HCEC 1CT (cell line): ENCODE data around the gene EPHA10.
"Not testable (repeated sequence)": the region's sequence is repeated elsewhere in the genome, so short reads cannot be mapped to it uniquely, and the experiment has no call there.

Experiments used
- DNase-seq: peaks from one replicate; pipeline ENCODE4 v3.0.0-alpha.2; 2017

Gene EPHA10

DNA sequence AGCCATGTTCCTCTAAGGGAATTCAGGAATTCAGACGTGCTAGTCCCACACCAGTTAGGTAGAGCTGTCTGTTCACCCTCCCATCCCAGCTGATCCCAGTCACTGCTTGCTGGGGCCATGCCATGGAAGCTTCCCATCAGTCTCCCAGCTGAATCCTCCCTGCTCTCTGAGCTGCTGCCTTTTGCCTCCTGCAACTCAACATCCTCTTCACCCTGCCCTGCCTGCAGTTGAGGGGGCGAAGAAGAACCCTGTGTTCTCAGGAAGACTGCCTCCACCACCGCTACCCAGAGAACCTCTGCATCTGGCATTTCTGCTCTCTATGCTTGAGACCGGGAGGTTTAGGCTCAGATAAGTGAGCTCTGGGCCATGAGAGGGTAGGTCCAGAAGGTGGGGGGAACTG lies 56.4 kb downstream of the EPHA10 start:
- DNase-seq = no peak

DNA sequence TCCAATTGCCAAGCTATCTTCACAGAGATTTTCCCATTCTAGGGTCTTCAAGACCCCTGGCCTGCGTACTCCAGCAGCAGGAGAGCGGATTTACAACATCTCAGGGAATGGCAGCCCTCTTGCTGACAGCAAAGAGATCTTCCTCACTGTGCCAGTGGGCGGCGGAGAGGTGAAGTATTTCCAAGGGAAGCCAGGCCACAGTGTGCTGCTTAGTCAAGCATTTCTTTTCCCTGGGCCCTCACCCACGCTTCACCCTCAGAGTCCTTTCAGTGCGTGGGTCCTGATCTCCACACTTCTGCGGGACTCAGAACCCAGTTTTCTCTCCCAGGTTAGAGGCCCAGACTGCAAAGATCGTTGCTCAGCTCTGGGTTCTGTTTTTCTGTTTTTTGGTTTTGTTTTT lies 59.5 kb downstream of the EPHA10 start:
- no peak for DNase-seq

DNA sequence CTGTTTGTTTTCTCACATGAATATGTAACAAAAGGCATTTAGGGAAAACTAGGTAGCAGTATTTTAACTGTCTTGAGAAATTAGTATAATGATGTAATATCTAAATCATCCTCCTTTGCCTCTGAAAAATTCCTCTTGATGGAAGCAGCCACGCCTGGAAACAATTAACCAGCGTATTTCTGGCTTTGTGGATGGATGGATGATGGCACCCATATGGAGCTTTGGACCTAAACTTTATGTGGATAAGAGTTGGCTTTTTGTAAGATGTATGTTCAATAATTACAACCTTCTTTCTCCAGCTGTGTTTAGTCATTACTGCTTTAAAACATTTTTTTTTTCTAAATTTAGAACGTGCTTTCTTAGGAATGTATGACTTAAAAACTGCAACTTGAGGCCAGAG lies 60.0 kb downstream of the EPHA10 start:
- DNase-seq = peak; percentile 13

DNA sequence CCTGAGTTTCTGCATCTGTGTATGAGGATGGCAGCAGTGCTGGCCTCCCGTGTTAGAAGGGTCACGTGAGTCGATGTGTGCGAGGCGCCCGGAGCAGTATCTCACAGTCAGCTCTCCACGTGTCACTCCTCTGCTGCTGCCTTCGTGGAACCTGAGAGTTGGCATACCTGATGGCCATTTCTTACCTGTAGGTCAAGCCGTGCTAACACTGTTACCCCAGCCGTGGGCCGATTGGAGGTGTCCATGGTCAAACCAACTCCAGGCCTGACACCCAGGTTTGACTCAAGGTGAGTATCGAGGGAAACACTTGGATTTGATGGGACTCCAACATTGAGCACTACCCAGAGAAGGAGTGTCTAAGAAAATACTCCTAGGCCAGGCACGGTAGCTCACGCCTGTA lies 61.9 kb downstream of the EPHA10 start:
- no peak for DNase-seq

DNA sequence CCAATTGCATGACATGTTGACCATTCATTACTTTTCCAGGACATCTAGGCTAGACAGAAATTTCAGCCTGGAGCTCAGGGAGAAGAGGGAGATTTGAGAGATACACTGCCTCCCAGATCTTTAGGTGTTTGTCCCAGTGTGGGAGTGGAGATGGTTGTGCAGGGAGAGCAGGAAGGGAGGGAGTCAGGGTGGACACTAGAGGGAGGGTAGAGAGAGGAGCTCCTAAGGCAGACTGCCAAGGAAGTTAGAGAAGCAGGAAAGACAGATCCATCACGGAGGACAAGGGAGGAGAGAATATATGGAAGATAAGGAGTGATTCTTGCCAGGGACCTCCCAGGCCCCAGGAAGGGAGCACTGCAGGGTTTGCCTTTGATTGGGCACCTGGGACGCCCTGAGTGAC lies 63.9 kb downstream of the EPHA10 start:
- no peak for DNase-seq

DNA sequence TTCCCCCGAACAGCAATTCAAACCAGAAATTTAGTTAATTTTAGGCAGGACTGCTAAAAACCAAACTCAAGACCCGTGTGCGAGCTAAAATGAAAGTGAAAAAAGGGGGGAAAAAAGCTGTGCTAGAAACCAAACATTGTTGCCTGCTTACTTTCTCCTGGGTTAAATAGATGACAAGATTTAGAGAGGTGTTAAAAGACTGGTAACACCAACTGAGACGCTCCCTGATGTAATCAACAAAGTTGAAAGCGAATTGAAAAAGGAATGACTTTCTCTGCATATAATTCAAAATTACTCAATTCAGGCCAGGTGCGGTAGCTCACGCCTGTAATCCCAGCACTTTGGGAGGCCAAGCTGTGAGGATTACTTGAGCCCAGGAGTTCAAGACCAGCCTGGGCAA lies 65.8 kb downstream of the EPHA10 start:
- DNase-seq = no peak

DNA sequence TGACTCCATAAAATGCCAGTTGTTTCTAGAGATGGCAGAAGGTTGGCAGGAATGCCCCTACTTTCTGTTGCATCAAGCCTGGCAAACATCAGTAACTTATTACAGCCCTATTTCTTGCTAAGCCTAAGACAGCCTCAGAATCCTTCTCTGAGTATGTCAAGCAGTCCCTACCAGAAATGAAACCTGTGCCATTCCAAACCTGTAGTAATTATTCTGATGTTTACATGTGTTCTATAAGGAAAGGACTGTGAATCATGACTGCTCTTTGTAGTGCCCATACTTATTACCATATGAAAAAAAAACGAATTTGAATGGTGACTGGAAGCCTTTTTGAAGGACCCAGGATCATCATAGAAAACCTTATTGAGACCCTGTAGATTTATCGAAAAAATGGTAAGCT lies 67.2 kb downstream of the EPHA10 start:
- no peak for DNase-seq

DNA sequence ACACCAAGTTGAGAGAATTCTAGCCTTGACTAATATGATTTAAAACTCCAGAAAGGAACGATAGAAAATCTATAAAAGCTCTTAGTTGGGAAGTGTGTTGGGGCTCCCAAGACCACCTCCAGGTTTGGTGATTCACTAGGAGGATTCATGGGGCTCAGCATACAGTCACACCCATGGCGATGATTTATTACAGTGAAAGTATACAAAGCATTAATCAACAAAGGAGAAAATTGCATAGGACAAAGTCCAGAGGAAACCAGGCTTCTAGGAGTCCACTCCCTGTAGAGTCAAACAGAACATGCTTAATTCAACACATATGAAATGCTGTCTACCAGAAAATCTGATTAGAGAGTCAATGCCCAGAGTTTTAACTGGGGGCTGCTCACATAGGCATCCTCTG lies 67.8 kb downstream of the EPHA10 start:
- no peak for DNase-seq

DNA sequence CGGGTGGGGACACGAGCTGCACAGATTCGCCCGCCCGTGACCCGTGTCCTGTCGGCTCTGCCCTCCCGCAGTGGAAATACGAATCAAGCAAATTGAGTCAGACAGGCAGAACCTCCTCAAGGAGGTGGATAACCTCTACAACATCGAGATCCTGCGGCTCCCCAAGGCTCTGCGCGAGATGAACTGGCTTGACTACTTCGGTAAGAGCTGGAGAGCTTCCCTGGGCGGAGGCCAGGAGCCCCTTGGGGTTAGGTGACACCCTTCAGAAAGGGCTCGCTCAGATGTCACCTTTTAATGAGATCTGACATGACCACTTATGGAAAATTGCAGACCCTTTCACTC lies 72.1 kb downstream of the EPHA10 start:
- peak; percentile 4 for DNase-seq

DNA sequence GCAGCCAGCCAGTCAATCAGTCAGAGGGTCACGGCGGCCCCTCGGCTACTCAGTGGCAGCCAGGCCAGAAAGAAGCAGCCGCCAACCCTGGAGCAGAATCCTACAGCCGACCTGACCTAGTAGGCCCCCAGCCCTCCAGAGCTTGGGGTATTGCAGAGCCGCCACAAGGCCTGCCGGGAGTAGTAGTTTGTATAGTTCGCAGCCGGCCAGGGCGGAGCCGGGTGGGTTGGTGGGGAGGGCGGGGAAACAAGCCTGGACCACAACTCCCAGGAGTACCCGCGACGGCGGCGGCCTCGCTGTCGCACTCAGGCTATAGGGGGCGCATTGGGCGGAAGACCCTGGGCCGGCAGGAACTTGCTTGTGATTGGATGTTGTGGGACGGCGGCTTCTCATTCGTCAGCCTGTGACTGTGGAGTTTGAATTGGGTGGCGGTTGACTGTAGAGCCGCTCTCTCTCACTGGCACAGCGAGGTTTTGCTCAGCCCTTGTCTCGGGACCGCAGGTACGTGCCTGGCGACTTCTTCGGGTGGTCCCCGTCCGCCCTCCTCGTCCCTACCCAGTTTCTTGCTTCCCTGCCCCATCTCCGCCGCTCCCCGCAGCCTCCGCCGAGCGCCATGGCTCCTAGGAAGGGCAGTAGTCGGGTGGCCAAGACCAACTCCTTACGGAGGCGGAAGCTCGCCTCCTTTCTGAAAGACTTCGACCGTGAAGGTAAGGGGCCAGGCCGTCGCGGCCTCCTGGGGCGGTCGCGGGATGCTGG lies 72.7 kb downstream of the EPHA10 start, which contains the start of gene CDCA8:
Gene CDCA8 (plus strand): TSS at position 439 of the 756 bp plus-strand sequence. CDS start 175 bp downstream, at position 614.
- DNase-seq = peak; percentile 98

DNA sequence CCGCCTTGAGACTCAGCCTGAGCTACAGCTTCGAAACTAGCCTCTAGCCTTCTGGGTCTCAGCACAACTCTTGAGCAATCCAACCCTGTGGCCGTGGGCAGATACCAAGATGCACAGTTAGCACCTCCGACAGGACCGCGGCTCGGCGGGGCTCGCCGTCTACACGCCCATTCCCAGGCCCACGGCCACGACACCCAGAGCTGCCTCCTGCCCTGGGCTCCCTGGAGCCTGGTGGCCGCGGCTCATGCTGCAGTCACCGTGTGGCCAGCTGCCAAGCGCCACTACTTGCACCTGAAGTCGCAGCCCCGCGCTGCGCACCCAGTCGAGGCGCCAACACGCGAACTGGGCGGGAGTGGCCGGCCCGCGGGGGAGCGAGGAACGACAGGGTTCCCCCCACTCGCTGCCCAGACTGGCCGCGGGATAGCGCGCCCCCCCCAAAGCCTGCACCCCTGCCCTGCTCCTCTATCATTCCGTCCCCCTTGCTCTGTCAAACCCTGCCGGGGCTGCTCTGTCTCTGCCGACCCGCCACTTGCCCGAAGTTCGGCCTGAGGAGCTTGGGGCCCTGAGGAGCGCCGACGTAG lies 73.3 kb downstream of the EPHA10 start:
- DNase-seq = peak; percentile 19

DNA sequence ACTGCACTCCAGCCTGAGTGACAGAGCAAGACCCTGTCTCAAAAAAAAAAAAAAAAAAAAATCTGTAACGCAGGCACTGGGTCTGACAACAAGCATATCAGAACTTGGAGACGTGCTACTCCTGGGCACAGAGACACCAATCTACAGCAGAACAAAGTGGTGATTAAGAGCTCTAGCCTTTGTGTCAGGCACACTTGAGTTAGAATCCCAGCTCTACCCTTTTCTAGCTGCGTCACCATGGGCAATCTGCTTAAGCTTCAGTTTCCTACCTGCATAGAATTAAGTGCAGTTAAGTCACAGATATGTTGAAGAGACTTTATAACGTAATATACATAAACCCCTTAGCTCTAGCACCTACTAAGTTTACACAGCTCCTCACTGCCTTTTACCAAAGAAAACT lies 76.0 kb downstream of the EPHA10 start:
- DNase-seq = no peak

DNA sequence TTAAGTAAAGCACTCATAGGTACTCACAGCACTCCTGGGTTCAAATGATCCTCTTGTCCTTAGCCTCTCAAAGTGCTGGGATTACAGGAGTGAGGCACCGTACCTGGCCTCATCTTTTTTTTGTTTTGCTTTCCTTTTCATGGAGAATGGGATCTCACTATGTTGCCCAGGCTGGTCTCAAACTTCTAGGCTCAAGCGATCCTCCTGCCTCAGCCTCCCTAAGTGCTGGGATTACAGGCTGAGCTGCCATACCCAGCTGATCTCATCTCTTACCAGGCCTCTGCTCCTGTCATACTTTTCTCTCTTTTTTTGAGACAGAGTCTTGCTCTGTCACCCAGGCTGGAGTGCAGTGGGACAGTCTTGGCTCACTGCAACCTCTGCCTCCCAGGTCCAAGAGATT lies 77.2 kb downstream of the EPHA10 start:
- not testable (repeated sequence) for DNase-seq

DNA sequence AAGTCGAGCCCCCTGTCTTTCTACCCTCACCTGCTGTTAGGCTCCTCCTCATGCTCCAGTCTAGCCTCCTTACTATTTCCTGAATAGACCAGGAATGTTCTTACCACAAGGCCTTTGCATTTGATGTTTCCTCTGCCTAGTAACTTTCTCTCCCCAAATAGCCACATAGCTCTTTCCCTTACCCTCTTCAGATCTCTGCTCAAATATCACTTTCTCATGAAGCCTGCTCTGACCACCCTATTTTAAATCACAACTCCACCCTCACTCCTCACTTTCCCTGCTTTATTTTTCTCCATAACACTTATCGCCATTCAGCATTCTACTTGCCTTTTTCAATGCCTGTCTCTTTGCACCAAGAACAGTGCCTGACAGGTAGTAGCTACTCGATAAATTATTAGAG lies 79.2 kb downstream of the EPHA10 start:
- DNase-seq = no peak

DNA sequence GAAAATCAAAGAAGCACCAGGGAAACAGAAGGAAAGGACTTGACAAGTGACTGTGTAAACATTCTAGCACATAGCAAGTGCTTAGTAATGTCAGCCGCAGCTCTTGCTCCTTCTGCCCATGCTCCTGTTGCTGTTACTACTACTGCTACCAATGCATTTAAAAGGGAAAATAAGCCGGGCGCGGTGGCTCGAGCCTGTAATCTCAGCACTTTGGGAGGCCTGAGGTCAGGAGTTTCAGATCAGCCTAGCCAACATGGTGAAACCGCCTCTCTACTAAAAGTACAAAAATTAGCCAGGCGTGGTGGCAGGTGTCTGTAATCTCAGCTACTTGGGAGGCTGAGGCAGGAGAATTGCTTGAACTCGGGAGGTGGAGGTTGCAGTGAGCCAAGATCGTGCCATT lies 80.7 kb downstream of the EPHA10 start:
- not testable (repeated sequence) for DNase-seq

DNA sequence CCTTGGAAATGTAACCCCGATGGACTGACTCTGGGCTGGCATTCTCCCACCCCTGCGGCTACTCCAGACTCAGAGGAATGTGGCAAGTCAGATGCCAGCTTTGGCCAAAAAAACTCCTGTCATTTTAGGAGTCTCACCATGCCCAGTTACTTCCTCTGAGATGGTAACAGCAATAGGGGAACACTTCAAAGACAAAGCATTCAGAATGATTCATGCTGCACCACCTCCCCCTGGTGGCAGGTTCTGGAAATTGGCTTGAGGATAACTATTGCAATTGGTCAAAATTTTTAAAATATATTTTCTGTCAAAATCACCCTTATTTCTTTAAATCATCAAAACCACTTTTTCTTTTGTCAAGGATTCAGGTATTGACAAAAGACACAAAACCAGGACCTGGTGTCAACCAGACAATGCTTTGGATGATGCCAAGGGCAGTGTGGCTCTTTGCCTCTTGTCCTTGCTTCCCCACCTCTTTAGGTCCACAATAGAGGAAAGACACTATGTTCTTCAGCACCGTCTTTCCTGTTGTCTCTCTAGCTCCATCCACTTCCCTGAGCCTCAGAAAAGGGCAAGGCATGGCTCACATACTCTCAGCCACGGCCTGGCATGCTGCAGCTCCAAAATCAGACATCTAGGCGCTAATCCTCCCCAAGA lies 82.5 kb downstream of the EPHA10 start:
- peak; percentile 50 for DNase-seq

DNA sequence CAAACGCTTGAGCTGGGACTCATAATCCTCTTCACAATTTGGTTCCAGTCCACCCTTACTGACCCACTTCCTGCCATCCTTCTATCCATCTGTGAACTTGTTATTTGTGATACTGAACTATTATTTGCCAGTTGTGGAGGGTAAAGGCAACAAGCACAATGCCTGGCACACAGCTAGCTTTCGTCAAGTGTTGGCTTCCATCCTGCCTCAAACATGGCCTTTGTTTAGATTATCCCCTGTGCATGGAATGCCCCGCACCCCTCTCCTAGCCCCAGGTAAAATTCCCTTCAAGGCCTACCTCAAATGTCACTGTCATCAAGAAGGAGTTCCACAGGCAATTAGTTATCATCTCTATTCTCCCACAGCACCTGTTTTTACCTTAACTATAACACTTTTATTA lies 84.0 kb downstream of the EPHA10 start:
- no peak for DNase-seq

DNA sequence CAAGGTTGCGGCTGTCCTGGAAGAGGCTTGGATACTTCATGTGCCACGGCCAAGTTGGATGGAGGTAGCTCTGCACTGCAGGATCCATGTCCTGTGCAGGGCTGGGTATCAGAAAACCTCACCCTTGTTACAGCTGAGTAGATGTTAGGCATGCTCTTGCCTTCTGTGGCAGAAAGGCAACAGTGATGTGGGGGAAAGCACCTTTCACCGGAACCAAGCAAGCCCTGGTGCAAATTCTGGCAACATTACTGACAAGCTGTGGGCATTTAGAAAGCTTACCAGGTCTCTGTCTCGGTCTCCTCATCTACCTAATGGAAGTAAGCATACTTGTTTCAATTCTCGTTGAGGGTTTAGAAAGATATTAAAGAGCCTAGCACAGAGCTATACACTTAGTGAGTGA lies 87.1 kb downstream of the EPHA10 start:
- DNase-seq = no peak

DNA sequence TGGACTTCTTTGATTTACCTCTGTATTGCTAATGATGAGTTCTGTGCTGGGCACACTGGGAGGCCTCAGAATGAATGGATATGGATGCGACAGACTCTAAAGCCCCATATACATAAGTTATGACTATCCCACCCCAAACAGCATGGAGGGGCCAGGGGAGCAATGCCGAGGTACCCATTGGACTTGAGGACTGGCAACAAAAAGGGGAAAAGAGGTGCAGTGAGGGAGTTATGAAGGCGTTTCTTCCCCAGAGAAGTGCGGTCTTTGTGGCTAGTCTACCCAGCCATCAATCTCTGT lies 87.8 kb downstream of the EPHA10 start:
- no peak for DNase-seq

DNA sequence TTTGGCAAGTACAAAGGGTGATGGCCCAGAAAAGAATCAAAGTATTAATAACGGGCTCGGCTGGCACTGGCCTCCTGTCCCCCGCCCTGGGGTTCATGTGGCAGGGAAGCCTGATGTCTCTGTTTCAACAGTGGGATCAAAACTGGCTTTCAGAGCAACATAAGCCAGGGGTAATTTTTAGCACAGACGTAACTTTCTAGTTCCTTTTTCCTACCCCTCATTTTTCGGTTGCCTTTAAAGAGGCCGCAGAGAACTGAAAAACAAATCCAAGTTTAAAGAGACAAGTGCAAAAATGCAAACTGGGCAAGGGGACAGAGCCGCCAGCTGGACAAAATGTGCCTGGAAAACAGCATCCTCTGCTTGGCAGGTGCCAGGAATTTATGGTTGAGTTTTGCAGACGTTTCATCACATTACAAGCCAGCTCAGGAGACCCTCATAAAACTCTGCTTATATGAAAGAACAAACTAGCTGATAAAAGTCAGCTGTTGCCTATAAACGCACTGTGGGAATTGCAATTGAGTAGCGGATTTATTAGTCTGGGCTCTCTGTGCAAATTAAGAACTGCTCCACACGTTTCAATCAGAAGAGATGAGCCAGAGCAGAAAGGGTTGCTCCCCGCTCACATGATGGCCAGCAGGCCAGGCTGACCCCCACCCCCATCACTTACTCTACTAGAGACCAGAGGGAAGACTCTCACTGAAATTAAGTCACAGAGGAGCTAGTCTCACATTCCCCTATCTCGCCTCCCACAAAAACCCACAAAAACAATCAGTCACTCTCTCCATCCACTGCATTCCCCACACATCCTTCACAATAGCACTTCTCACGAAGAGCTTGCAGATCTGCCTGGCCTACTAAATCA lies 88.4 kb downstream of the EPHA10 start:
- DNase-seq = no peak

DNA sequence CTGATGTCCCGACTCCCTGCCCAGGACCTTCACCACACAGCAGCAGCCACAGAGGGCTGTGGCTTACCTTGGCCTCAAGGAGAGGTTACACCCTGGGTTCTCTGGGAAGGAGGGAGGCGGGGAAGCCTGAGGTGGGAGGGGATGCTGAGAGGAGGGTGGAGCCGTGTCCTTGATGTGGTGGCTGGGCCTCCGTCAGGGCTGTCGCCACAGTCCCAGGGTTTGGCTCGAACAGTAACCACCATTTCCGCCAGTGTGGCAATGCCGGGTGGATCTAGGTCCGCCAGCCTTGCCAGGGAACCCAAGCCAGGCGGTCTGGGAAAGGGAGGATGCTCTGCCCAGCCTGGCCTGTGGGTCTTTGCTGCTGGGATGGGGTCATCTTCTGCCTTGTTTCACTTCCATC lies 91.0 kb downstream of the EPHA10 start:
- no peak for DNase-seq

DNA sequence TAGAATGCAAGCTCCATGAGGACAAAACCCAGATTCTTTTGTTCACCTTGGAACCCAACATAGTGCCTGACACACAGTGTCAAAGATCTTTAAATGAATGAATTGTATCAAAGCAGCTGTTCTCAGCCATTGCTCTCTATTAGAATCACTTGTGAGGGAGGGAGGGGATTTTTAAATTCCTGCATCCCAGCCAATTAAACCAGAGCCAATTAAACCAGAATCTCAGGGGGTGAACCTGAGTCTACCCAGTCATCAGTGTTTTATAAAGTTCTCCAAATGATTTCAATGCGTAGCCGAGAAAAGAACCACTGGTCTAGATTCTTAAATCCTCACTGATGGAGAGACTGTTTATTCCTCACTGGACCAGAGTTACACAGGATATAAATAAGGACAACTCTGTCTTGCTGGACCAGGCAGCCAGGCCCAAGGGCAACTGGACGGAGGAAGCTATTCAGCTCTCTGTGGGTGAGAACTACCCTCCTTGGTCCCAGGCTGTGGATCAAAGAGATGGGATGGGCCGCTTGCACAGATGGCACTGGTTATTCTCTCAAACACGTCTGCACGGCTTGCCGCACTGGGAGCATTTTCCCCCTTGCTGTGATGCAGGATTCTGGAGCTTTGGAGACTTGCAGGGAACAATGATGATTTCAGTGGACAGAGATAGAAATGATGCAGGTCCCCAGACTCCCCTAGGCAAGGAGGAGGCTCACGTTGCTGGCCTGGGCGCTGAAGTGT lies 92.6 kb downstream of the EPHA10 start:
- DNase-seq = no peak

DNA sequence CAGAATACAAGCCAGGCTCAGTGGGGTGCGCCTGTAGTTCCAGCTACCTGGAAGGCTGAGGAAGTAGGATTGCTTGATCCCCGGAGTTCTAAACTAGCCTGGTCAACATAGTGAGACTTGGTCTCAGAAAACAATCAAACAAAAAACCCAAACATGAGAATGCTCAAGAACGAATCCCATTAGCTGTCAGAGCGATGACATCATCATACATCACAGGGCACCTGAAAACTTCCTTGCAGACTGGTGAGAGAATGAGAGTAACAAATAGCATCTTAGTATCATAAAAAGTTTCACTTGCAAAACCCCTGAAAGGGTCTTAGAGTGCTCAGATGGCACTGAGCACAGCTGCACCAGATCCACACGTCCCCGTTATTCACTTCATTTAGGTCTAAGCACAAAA lies 93.7 kb downstream of the EPHA10 start:
- DNase-seq = no peak
